Loucy (cell line): Measurements from ENCODE around the gene TMEM132C.

Source experiments
- CTCF ChIP-seq: fragments of 200-600 bp; sonication (generic); conservative IDR thresholded peaks from 2 replicates; pipeline ENCODE4 v1.5.1; 2014; ENCODE audit warnings: mild to moderate bottlenecking, antibody characterized with exemption, low read length
- EZH2phosphoT487 ChIP-seq: fragments of 200-600 bp; IDR thresholded peaks from 2 replicates; pipeline ENCODE4 v1.6.1; 2018; ENCODE audit warnings: antibody characterized with exemption, mild to moderate bottlenecking, moderate library complexity, borderline replicate concordance

- TF ChIP-seq CTCF (no peak), EZH2phosphoT487 (no peak)
Observed at GRCh38 chr12:128322341-128322740, 55.4 kb downstream of the TMEM132C start.
